ENCODE measurements around the gene LEUTX. TPM values are rescaled to one million over a fixed set of nuclear protein-coding genes. Genes with fewer than 3 reads are reported as not detected.

The LEUTX gene
- total and polyA plus RNA-seq, 4 donors = not detected

GRCh38 chr19:39736088-39736487 lies 42.6 kb upstream of the LEUTX start:
- H3K9ac ChIP-seq (ENCODE audit: low read depth in 1 of 2, low read length in 2 of 2) = no peak overlapping the region
- peaks cover 0 to 5% (median 0%) of the 10 kb centered on the region in 4 donors for H3K27me3 ChIP-seq (ENCODE audit: control insufficient read depth in 4 of 4, insufficient read depth in 4 of 4, low read length in 3 of 4)
- H3K9me3 ChIP-seq (ENCODE audit: control insufficient read depth in 4 of 4, low read length in 3 of 4) = no peaks in the 10 kb centered on the region
- H3K36me3 ChIP-seq (ENCODE audit: control insufficient read depth in 4 of 4, insufficient read depth in 3 of 4, low read depth in 1 of 4, low read length in 3 of 4) = no peaks in the 10 kb centered on the region
- H3K4me3 ChIP-seq (ENCODE audit: low read depth in 1 of 3, low read length in 3 of 3) = no peak overlapping the region
- H3K27ac ChIP-seq (ENCODE audit: low read depth in 1 of 2, low read length in 2 of 2) = no peak overlapping the region
- no peak for TF ChIP-seq REST (IDR thresholded peaks at IDR 0.05)
- TF ChIP-seq EGR1 (IDR thresholded peaks at IDR 0.05; ENCODE audit: low read depth in 2 of 2) = no peak
- no peak for TF ChIP-seq FOXA1 (IDR thresholded peaks at IDR 0.05)
- no peak for TF ChIP-seq MAX (IDR thresholded peaks at IDR 0.05)
- no peak for TF ChIP-seq NR2F2 (IDR thresholded peaks at IDR 0.05)
- no peak for TF ChIP-seq TAF1 (conservative IDR thresholded peaks at IDR 0.05)
- no peak for TF ChIP-seq FOXA2 (IDR thresholded peaks at IDR 0.05)
- no peak for TF ChIP-seq ZBTB33 (IDR thresholded peaks at IDR 0.05)
- no peak for TF ChIP-seq JUND (IDR thresholded peaks at IDR 0.05)
- no peak for TF ChIP-seq ATF3 (IDR thresholded peaks at IDR 0.05)
- TF ChIP-seq SP1 (IDR thresholded peaks at IDR 0.05) = no peak
- no peak for TF ChIP-seq HNF4A (conservative IDR thresholded peaks at IDR 0.05)
- TF ChIP-seq GABPA (IDR thresholded peaks at IDR 0.05 in 1 of 2, conservative IDR thresholded peaks at IDR 0.05 in 1 of 2) = no peak
- TF ChIP-seq RAD21 (IDR thresholded peaks at IDR 0.05) = no peak
- TF ChIP-seq RXRA (IDR thresholded peaks at IDR 0.05) = no peak
- TF ChIP-seq CTCF (IDR thresholded peaks at IDR 0.05; ENCODE audit: low read depth, low read length, missing input control) = no peak
- TF ChIP-seq HNF4G (IDR thresholded peaks at IDR 0.05) = no peak
- WGBS = 62% methylated on average over 5 of the region's 5 CpGs
- DNase-seq (ENCODE audit: low spot score) = no peak
- H3K4me1 ChIP-seq (ENCODE audit: control insufficient read depth in 4 of 4, insufficient read depth in 4 of 4, low read length in 3 of 4) = no peaks in the 10 kb centered on the region

GRCh38 chr19:39737351-39737750 lies 41.3 kb upstream of the LEUTX start:
- WGBS = 66% methylated on average over 3 of the region's 3 CpGs

More at GRCh38 chr19:39737351-39737750, 41.3 kb upstream of the LEUTX start:
- H3K4me3 ChIP-seq (ENCODE audit: low read depth in 1 of 3, low read length in 3 of 3) = no peak overlapping the region
- H3K9ac ChIP-seq (ENCODE audit: low read depth in 1 of 2, low read length in 2 of 2) = no peak overlapping the region
- H3K27ac ChIP-seq (ENCODE audit: low read depth in 1 of 2, low read length in 2 of 2) = no peak overlapping the region
- DNase-seq (ENCODE audit: low spot score) = no peak
- no peaks in the 10 kb centered on the region for H3K9me3 ChIP-seq (ENCODE audit: control insufficient read depth in 4 of 4, low read length in 3 of 4)
- H3K4me1 ChIP-seq (ENCODE audit: control insufficient read depth in 4 of 4, insufficient read depth in 4 of 4, low read length in 3 of 4) = no peaks in the 10 kb centered on the region
- no peaks in the 10 kb centered on the region for H3K36me3 ChIP-seq (ENCODE audit: control insufficient read depth in 4 of 4, insufficient read depth in 3 of 4, low read depth in 1 of 4, low read length in 3 of 4)
- peaks cover 0 to 5% (median 0%) of the 10 kb centered on the region in 4 donors for H3K27me3 ChIP-seq (ENCODE audit: control insufficient read depth in 4 of 4, insufficient read depth in 4 of 4, low read length in 3 of 4)
- no peak for TF ChIP-seq CTCF (IDR thresholded peaks at IDR 0.05; ENCODE audit: low read depth, low read length, missing input control)

All from liver (tissue), 9 donors.